NCI-H748 treated with DMSO at 0.1 percent for 48 hours (cell line): Measurements from ENCODE around the gene ZFAND5.
A peak's percentile ranks its signal among the peaks of the same experiment; 100 is the strongest.

Experiments used
- DNase-seq: peaks from one replicate; lab custom pipeline; 2025; lab: John Stamatoyannopoulos, UW

Gene ZFAND5

GRCh38 chr9:72362680-72363139 is 2.3 kb downstream of the ZFAND5 start:
- DNase-seq, result peak; percentile 58

- DNase-seq, result no peak
These were observed 2.9 kb downstream of the ZFAND5 start for GRCh38 chr9:72362118-72362531.

GRCh38 chr9:72361217-72361616 is 3.8 kb downstream of the ZFAND5 start:
- DNase-seq, result no peak

- DNase-seq, result no peak
These were observed 4.7 kb downstream of the ZFAND5 start for GRCh38 chr9:72360324-72360723.

GRCh38 chr9:72356041-72356582 is 8.9 kb downstream of the ZFAND5 start:
- no peak for DNase-seq

- DNase-seq, result no peak
These were observed 9.9 kb downstream of the ZFAND5 start for GRCh38 chr9:72355153-72355552.

- no peak for DNase-seq
These were observed 10.3 kb downstream of the ZFAND5 start for GRCh38 chr9:72354704-72355103.

GRCh38 chr9:72353455-72354116 is 11.4 kb downstream of the ZFAND5 start:
- no peak for DNase-seq

GRCh38 chr9:72352911-72353388 is 12.1 kb downstream of the ZFAND5 start:
- no peak for DNase-seq

GRCh38 chr9:72351538-72352453 is 13.2 kb downstream of the ZFAND5 start:
- DNase-seq, result no peak

- no peak for DNase-seq
These were observed 15.1 kb downstream of the ZFAND5 start for GRCh38 chr9:72349911-72350310.

- DNase-seq, result no peak
These were observed 15.8 kb downstream of the ZFAND5 start for GRCh38 chr9:72349240-72349639.

- no peak for DNase-seq
These were observed 18.7 kb downstream of the ZFAND5 start for GRCh38 chr9:72346333-72346732.

- no peak for DNase-seq
These were observed 26.4 kb downstream of the ZFAND5 start for GRCh38 chr9:72338631-72339030.

GRCh38 chr9:72337286-72337685 is 27.7 kb downstream of the ZFAND5 start:
- no peak for DNase-seq

- DNase-seq, result no peak
These were observed 30.2 kb downstream of the ZFAND5 start for GRCh38 chr9:72334658-72335337.

- no peak for DNase-seq
These were observed 31.3 kb downstream of the ZFAND5 start for GRCh38 chr9:72333709-72334108.

- no peak for DNase-seq
These were observed 31.8 kb downstream of the ZFAND5 start for GRCh38 chr9:72333197-72333596.

GRCh38 chr9:72332351-72332750 is 32.7 kb downstream of the ZFAND5 start:
- DNase-seq, result no peak

GRCh38 chr9:72327631-72328030 is 37.4 kb downstream of the ZFAND5 start:
- no peak for DNase-seq

GRCh38 chr9:72326641-72327040 is 38.4 kb downstream of the ZFAND5 start:
- DNase-seq, result no peak

GRCh38 chr9:72324974-72325373 is 40.0 kb downstream of the ZFAND5 start:
- DNase-seq, result no peak
